GM04504 (cell line): ENCODE data around the gene MLF2.
A peak's percentile ranks its signal among the peaks of the same experiment; 100 is the strongest.

ENCODE experiments used
- DNase-seq: peaks from one replicate; pipeline ENCODE4 v3.0.0-alpha.2; 2012; ENCODE audit warnings: low read depth

MLF2 gene

DNA sequence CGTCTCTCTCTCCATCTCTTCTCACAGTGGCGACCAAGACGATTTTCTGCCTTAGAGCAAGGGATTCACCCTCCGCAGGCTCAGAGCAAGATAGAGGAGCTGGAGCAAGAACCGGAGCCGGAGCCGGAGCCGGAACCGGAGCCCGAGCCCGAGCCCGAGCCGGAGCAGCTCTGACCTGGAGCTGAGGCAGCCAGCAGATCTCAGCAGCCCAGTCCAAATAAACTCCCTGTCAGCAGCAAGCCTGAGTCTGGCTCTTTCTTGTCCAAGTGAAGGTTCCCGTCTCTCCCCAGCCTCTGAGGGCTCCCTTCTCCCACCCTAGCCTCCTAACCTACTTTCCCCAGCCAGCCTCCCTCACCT is 25.3 kb upstream of the MLF2 start:
- no peak for DNase-seq

DNA sequence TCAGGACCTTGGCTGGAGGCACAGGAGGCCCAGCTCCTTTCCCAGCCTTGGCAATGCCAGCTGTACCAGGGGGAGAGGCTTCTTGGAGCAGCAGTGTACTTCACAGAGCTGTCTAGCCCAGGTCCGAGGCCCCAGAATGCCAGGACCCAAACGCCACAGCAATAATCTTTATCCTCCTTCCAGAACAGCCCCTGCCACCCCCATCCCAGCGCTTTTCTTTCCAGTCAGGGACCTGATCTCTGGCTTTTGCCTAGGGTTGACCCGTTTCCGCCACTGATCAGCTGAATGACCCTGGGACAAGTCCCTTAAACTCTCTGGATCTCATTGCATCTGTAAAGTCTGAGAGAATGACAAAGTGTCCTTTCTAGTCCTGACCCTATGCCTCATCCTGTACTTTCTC is 24.4 kb upstream of the MLF2 start:
- no peak for DNase-seq

GRCh38 chr12:6775185-6776174 is 22.5 kb upstream of the MLF2 start:
- DNase-seq, result no peak

DNA sequence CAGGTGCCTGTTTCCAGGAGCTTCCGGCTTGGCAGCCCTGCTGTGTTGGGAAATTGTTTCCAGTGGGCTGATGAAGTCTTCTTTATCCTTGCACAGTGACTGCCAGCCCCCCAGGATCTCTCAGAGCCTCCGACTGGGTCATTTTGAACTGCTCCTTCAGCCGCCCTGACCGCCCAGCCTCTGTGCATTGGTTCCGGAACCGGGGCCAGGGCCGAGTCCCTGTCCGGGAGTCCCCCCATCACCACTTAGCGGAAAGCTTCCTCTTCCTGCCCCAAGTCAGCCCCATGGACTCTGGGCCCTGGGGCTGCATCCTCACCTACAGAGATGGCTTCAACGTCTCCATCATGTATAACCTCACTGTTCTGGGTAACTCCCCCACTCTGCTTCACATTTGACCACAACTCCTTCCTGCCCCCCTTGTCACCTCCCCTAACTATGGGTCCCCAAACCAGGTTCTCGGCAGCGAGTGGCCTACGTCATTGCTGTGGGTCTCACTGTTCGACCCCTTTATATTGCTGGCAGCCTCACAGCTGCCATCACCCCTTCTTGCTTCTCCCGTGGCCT is 21.6 kb upstream of the MLF2 start:
- DNase-seq, result no peak

DNA sequence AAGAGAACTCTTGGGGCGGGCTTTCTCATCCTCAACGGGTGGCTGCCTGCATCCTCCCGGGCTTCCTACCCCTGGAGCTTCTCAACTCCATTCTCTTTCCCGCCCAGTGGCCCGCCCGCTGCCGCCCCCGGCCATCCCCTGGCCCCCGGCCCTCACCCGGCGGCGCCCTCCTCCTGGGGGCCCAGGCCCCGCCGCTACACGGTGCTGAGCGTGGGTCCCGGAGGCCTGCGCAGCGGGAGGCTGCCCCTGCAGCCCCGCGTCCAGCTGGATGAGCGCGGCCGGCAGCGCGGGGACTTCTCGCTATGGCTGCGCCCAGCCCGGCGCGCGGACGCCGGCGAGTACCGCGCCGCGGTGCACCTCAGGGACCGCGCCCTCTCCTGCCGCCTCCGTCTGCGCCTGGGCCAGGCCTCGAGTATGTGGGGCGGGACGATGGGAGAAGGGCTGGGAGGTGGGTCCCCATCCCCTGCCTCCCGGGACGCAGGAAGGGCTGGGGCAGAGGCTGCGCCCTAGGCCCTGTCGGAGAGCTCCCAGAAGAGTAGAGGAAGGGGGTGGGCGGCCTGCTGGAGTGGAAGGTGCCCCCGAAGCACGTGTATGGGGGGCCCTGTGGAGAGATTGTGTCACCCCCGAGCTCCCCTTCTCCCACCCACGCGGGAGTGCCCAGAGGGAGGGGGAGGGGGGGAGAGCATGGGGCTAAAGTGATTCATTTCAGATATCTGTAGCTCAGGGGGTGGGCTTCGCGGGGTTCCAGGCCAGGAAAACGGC is 20.8 kb upstream of the MLF2 start:
- no peak for DNase-seq

- no peak for DNase-seq
Observed at GRCh38 chr12:6772726-6773589, 20.0 kb upstream of the MLF2 start.

DNA sequence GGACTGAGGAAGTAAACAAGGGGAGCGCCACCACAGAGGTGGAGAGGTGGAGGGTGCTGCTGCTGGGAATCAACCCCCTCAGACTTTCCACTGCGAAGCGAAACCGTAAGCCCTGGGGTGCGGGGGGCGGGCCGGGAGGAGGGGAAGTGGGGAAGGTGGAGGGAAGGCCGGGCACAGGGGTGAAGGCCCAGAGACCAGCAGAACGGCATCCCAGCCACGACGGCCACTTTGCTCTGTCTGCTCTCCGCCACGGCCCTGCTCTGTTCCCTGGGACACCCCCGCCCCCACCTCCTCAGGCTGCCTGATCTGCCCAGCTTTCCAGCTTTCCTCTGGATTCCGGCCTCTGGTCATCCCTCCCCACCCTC is 19.4 kb upstream of the MLF2 start, which contains the start of gene LAG3:
TSS of gene LAG3 (plus strand) at position 190 of the 365 bp plus-strand sequence. CDS start 333 bp downstream, outside the sequence.
- DNase-seq, result no peak

- DNase-seq, result no peak
Observed at GRCh38 chr12:6771509-6772330, 18.8 kb upstream of the MLF2 start.

DNA sequence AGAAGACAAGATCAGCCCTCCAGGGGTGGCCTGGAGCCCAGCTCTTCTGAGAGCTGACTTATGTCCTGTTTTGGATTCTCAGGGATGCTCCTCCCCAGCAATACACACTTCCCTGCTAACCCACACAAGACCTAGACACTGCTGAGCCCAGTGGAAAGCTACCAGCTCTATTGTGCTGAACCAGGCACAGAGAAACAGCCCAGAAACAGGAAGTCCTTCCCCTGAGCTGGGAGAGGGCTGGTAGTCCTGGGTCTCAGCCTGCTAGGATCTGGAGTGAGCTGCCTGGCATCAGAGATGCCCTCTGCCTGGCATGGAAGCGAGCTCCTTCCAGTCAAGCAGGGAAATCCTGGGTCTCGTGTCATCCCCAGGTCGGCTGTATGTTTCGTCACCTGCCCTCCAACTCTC is 18.2 kb upstream of the MLF2 start:
- no peak for DNase-seq

GRCh38 chr12:6770600-6770999 is 17.7 kb upstream of the MLF2 start:
- no peak for DNase-seq

DNA sequence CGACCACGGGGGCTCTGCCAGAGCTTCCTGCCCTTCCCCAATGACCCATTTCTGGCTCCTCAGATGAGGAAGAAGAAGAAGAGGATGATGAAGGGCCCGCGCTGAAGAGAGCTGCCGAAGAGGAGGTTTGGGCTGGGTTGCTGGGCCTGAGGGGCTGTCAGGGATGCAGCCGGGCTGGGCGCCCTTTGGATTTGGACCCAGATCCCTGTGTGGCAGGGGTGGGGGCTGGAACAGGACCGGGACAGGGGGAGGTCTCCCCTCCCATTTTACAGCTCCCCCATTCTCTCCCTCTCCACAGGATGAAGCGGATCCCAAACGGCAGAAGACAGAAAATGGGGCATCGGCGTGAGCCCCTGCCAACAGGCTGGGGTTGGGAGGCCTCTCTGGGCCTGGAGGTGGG is 17.2 kb upstream of the MLF2 start:
- no peak for DNase-seq

- DNase-seq, result no peak
Observed at GRCh38 chr12:6769666-6770065, 16.7 kb upstream of the MLF2 start.

- DNase-seq, result no peak
Observed at GRCh38 chr12:6768990-6769389, 16.0 kb upstream of the MLF2 start.

DNA sequence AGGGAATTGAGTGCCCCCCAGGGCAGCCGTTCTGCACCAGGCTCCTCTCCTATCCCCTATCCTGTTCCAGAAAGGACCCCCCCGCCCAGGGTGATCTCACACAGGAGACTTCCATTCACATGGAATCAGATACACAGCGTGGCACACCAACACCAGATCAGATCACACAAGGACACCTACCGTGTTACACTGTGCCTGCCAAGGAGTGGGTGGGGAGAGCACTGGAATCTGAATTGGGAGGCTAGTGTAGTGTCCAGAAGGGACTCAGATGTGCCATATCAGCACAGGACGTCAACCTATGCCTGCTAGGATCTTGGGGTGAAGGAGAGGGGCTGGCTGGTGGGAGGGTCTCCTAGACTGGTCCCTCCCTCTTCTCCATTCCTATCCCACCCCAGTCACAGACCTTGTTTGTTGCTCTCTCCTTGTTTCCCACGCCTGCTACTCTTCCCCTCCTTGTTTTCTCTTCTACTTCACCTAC is 15.5 kb upstream of the MLF2 start:
- no peak for DNase-seq

DNA sequence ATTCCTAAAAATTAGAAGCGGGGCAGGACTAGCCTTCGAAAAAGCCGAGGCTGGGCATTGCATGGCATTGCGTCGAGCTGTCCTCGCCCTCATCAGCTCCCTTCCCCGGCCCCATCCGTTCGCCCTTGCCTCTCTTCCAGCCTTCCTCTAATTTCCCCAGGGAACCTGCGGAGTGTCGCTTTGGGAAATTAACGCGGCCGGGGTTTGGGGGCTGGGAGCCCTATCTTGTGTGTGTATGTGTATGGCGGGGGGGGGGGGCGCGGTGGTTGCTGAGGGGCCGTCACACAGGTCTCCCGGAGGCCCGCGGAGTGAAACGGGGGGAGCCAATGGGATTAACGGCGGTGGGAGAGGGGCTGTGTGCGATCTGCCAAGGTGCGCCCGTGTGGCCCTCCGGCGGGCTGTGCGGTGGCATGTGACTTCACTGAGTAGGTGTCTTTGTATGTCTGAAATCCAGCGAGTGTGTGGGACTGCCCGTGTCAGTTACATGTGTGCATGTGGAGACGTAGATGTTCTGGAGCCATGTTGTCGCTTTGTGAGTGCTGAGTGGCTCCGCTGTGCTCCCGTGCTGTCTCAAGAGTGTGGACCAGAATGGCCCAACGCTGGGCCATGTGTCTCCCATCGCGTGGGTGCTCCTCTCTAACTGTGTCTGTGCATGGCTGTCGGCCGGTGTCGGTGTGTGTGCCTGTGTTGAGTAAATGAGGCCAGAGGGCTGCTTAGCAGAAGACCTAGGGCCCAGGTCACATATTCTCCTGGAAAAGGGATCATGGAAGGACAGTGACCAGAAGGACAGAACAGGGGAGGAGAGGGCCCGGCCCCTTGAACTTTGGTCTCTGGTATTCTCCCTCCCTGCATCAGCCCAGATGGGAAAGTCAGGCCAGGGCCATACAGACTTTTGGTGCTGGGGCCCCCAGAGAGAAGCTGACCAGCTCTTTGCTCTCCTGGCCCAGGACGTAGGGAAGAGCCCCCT is 14.7 kb upstream of the MLF2 start:
- no peak for DNase-seq

DNA sequence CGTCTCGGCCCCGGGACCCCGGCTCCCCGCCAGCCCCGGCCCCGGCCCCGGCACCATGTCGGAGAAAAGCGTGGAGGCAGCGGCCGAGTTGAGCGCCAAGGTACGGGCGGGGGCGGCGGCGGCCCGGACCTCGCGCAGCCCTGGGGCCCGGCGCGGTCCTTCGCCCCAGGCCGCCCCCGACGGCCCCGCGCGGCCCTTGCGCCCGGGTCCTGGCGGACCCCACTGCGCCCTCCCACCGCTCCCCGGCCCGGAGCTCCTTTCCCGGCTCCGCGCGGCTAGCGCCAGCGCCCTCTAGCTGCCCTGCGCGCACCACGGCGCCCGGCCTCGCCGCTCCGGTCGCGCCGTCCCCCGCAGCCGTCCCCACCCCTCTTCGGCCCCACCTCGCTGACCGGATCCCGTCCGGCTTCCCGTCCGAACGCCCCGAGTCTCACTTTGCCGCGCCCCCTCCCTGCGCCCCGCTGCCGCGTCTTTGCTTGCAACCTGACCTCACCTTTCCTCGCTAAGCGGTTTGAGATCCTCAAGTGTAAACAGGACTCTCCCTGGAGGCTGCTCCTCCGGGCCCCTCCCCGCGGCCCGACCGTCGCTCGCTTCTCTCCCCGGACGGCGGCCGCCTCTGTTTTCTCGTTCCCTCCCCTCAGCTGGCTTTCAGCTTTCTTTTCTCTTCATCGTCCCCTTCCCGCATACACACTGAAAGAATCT is 13.9 kb upstream of the MLF2 start:
- DNase-seq, result no peak

DNA sequence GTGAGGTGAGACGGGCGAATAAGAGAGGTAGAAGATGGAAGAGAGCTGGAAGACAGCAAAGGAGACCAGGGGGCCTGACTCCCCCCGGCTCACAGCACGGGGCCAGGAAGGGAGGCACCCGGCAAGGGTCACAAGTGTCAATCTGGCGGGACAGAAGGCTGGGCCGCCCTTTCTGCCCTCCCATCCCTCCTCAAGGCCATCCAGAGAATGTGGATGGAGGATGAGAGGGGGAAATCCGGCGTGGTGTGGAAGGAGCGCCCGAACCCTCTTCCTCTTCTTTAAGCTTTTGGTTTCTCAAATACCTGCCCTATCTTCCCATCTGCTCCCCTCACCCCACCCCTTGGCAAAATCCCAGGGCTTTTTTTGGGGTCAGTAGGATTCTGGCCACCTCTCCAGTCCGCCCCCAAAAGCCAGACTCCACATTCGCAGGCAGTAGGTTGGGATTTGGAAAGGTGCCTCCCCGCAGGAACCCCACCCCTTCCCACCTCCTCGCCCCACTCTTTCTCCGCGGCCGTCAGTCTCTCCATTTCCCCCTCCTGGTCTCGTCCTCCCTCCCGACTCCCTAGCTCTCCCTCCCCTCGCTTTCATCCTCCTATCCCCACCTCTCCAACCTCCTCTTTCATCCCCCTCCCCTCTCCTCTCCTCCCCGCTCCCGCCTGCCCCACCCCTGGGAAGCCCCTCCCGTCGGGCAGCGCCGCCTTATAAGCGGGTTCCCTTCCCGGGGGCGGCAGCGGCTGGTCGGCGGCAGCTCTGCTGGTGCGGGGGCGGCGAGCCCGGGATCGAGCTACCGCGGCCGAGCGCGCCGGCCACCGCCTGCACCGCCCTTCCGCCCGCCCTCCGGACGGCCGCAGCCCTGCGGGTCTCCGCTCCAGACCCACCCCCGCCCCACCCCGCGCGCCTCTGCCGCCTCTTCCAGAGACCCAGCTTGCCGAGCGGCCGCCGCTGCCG is 13.0 kb upstream of the MLF2 start, which contains the start of gene PTMS:
TSS of gene PTMS (plus strand) at position 730 of the 948 bp plus-strand sequence. CDS start 343 bp downstream, outside the sequence.
- peak; percentile 75 for DNase-seq
